ENCODE data around the gene TMEM132E.

- TF ChIP-seq GATA3 (IDR thresholded peaks at IDR 0.05; ENCODE audit: low read depth, low read length), result no peak
- no peak for TF ChIP-seq GATA2 (IDR thresholded peaks at IDR 0.05; ENCODE audit: low read depth, low read length)
Observed at GRCh38 chr17:34641368-34641767, 62.0 kb downstream of the TMEM132E start.

Measured in SH-SY5Y (cell line).